Smooth muscle cell (in vitro differentiated cells): Measurements from ENCODE around the gene RASSF9. TPM values are rescaled to one million over a fixed set of nuclear protein-coding genes. Genes with fewer than 3 reads are reported as not detected.

Experiments
- DNase-seq: peaks from one replicate; lab custom pipeline; 2025; ENCODE audit not compliant: unreplicated experiment; lab: John Stamatoyannopoulos, UW
- H2AFZ ChIP-seq: fragments of 200-600 bp; sonication (generic); 2 replicates; pipeline ENCODE4 v1.6.0; 2016; ENCODE audit warnings: antibody characterized with exemption, low read depth, mild to moderate bottlenecking
- H3F3A ChIP-seq: fragments of 200-600 bp; sonication (generic); 2 replicates; pipeline ENCODE4 v1.6.0; 2017; ENCODE audit warnings: antibody characterized with exemption, low read depth
- H3K27ac ChIP-seq: fragments of 200-600 bp; sonication (generic); 2 replicates; pipeline ENCODE4 v1.5.1; 2016; ENCODE audit warnings: low read depth, mild to moderate bottlenecking
- H3K27me3 ChIP-seq: fragments of 200-600 bp; sonication (generic); 2 replicates; pipeline ENCODE4 v1.6.1; 2016; ENCODE audit warnings: low read depth, mild to moderate bottlenecking
- H3K36me3 ChIP-seq: fragments of 200-600 bp; sonication (generic); 2 replicates; pipeline ENCODE4 v1.5.1; 2016; ENCODE audit warnings: low read depth
- H3K4me1 ChIP-seq: fragments of 200-600 bp; sonication (generic); 2 replicates; pipeline ENCODE4 v1.5.1; 2016; ENCODE audit warnings: low read depth
- H3K4me2 ChIP-seq: fragments of 200-600 bp; sonication (generic); 2 replicates; pipeline ENCODE4 v1.6.0; 2016; ENCODE audit warnings: mild to moderate bottlenecking
- H3K4me3 ChIP-seq: fragments of 200-600 bp; sonication (generic); 2 replicates; pipeline ENCODE4 v1.5.1; 2016; ENCODE audit warnings: mild to moderate bottlenecking
- H3K79me2 ChIP-seq: fragments of 200-600 bp; sonication (generic); 2 replicates; pipeline ENCODE4 v1.6.0; 2016; ENCODE audit warnings: low read depth, mild to moderate bottlenecking
- H3K9ac ChIP-seq: fragments of 200-600 bp; sonication (generic); 2 replicates; pipeline ENCODE4 v1.6.0; 2016; ENCODE audit warnings: low read depth
- H3K9me3 ChIP-seq: fragments of 200-600 bp; sonication (generic); replicated peaks from 2 replicates; pipeline ENCODE4 v1.5.1; 2016; ENCODE audit warnings: low read depth
- H4K20me1 ChIP-seq: fragments of 200-600 bp; sonication (generic); 2 replicates; pipeline ENCODE4 v1.6.0; 2016; ENCODE audit warnings: low read depth
- CTCF ChIP-seq: fragments of 200-600 bp; sonication (generic); IDR thresholded peaks from 2 replicates; pipeline ENCODE4 v1.5.1; 2017; ENCODE audit warnings: borderline replicate concordance, mild to moderate bottlenecking, antibody characterized with exemption; ENCODE audit not compliant: insufficient read depth, poor library complexity, severe bottlenecking
- polyA plus RNA-seq: library from polyadenylated mRNA; unstranded; fragments of >200 nt; fragmentation: Nextera tagmentation; extraction: Ambion mirVana; gene quantifications from 2 replicates; pipeline ENCODE4 v1.2.1, GENCODE V29; 2016
- total RNA-seq: library from RNA; depleted of rRNA; stranded (reverse); fragments of >200 nt; gene quantifications from 2 replicates; pipeline ENCODE4 v1.2.3, GENCODE V29; 2014

RASSF9 gene
- total and polyA plus RNA-seq, 2 experiments from 2014 or later: 0.16 to 0.31 TPM

GRCh38 chr12:85820101-85820500 is 16.1 kb downstream of the RASSF9 start:
- no peak overlapping the region for H3K4me2 ChIP-seq
- no peak for TF ChIP-seq CTCF
- H3K9me3 ChIP-seq: no peaks in the 10 kb centered on the region
- H3K79me2 ChIP-seq: no peaks in the 10 kb centered on the region
- H3K4me3 ChIP-seq: no peak overlapping the region
- H3K36me3 ChIP-seq: no peaks in the 10 kb centered on the region
- no peaks in the 10 kb centered on the region for H3K4me1 ChIP-seq
- no peak for DNase-seq
- H3K9ac ChIP-seq: no peak overlapping the region
- no peaks in the 10 kb centered on the region for H3K27me3 ChIP-seq
- H2AFZ ChIP-seq: no peak overlapping the region
- H3K27ac ChIP-seq: no peak overlapping the region
- H4K20me1 ChIP-seq: no peaks in the 10 kb centered on the region
- H3F3A ChIP-seq: no peaks in the 10 kb centered on the region

- Histone ChIP-seq H3K9me3 (no peaks in the 10 kb centered on the region), H3K79me2 (no peaks in the 10 kb centered on the region), H3K4me2 (no peak overlapping the region), H3K9ac (no peak overlapping the region), H3F3A (no peaks in the 10 kb centered on the region), H3K4me3 (no peak overlapping the region), H2AFZ (no peak overlapping the region), H3K27me3 (no peaks in the 10 kb centered on the region), H3K4me1 (no peaks in the 10 kb centered on the region), H3K27ac (no peak overlapping the region), H3K36me3 (no peaks in the 10 kb centered on the region), H4K20me1 (no peaks in the 10 kb centered on the region)
- no peak for TF ChIP-seq CTCF
- no peak for DNase-seq
Measured at GRCh38 chr12:85814741-85815140, 21.5 kb downstream of the RASSF9 start.

- H4K20me1 ChIP-seq: no peaks in the 10 kb centered on the region
- H2AFZ ChIP-seq: no peak overlapping the region
- no peak overlapping the region for H3K9ac ChIP-seq
- H3K79me2 ChIP-seq: no peaks in the 10 kb centered on the region
- no peak overlapping the region for H3K4me3 ChIP-seq
- H3F3A ChIP-seq: no peaks in the 10 kb centered on the region
- no peaks in the 10 kb centered on the region for H3K27me3 ChIP-seq
- no peak for DNase-seq
- no peak overlapping the region for H3K27ac ChIP-seq
- no peaks in the 10 kb centered on the region for H3K4me1 ChIP-seq
- H3K9me3 ChIP-seq: no peaks in the 10 kb centered on the region
- H3K4me2 ChIP-seq: no peak overlapping the region
- TF ChIP-seq CTCF: no peak
- no peaks in the 10 kb centered on the region for H3K36me3 ChIP-seq
Measured at GRCh38 chr12:85814071-85814470, 22.1 kb downstream of the RASSF9 start.

- Histone ChIP-seq H3K9me3 (no peaks in the 10 kb centered on the region), H4K20me1 (no peaks in the 10 kb centered on the region), H3K9ac (no peak overlapping the region), H3K36me3 (no peaks in the 10 kb centered on the region), H3K79me2 (no peaks in the 10 kb centered on the region), H3K27me3 (no peaks in the 10 kb centered on the region), H3K4me3 (no peak overlapping the region), H3F3A (no peaks in the 10 kb centered on the region), H3K4me1 (no peaks in the 10 kb centered on the region), H3K4me2 (no peak overlapping the region), H2AFZ (no peak overlapping the region), H3K27ac (no peak overlapping the region)
- DNase-seq: no peak
- no peak for TF ChIP-seq CTCF
Measured at GRCh38 chr12:85809500-85809899, 26.7 kb downstream of the RASSF9 start.
